T-helper 17 cell (primary cell): ENCODE results near the gene FBXW9. TPM values are rescaled to one million over a fixed set of nuclear protein-coding genes. Genes with fewer than 3 reads are reported as not detected.
"Not testable (repeated sequence)": the region's sequence is repeated elsewhere in the genome, so short reads cannot be mapped to it uniquely, and the experiment has no call there.

ENCODE experiments used
- ATAC-seq: fragments of 150-1000 bp; cut with Tn5 transposase; 2 replicates; pipeline ENCODE4 v1.10.0; 2021; ENCODE audit warnings: mild to moderate bottlenecking, moderate library complexity
- DNase-seq, 3 donors: peaks; one replicate each; pipeline versions ENCODE4 v3.0.0 to v3.0.0-alpha.2; 2020 to 2021
- H3K9me3 ChIP-seq: one replicate; pipeline ENCODE4 v1.7.0; 2013; ENCODE audit warnings: low read length, mild to moderate bottlenecking; ENCODE audit not compliant: control insufficient read depth, poor library complexity, severe bottlenecking
- H3K27ac Mint-ChIP-seq: one replicate; pipeline ENCODE4 v1.8.0; 2022; ENCODE audit warnings: mild to moderate bottlenecking, moderate library complexity, mixed read lengths
- H3K27me3 Mint-ChIP-seq: one replicate; pipeline ENCODE4 v1.8.0; 2022; ENCODE audit warnings: mixed read lengths
- H3K36me3 Mint-ChIP-seq: one replicate; pipeline ENCODE4 v1.8.0; 2022; ENCODE audit warnings: low read depth, mixed read lengths
- H3K4me1 Mint-ChIP-seq: one replicate; pipeline ENCODE4 v1.8.0; 2022; ENCODE audit warnings: mild to moderate bottlenecking, mixed read lengths
- H3K4me3 Mint-ChIP-seq: one replicate; pipeline ENCODE4 v1.8.0; 2022; ENCODE audit warnings: mild to moderate bottlenecking, moderate library complexity, mixed read lengths
- total RNA-seq, 4 donors: library from RNA in 2 of 4; stranded (reverse) in 2 of 4; gene quantifications; one replicate each; pipeline ENCODE4 v1.2.3 and lab custom pipeline; 2022 to 2026

Gene FBXW9
- total RNA-seq, 2 donors from 2014 or later: 2.9 to 3.5 TPM

DNA sequence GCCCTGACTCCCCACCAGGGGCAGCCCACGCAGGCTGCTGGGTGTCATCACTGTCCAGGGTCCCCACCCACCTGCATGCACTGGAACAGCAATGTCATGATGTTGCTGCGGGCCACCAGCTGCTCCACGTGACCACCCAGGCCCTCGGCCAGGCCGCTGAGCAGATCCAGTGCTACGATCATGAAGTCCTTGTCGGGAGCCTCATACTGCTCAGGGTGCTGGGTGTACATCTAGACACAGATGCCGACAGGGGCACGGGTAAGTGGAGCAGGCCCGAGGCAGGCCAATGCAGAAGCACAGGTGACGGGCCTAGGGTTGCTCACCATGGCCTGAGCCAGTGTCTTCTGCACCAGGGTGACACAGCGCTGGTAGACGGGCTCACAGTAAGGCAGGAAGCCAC is 8.7 kb upstream of the FBXW9 start:
- ATAC-seq: no peak
- H3K27me3 Mint-ChIP-seq: no peaks in the 10 kb centered on the region
- peaks cover 5% of the 10 kb centered on the region for H3K36me3 Mint-ChIP-seq

DNA sequence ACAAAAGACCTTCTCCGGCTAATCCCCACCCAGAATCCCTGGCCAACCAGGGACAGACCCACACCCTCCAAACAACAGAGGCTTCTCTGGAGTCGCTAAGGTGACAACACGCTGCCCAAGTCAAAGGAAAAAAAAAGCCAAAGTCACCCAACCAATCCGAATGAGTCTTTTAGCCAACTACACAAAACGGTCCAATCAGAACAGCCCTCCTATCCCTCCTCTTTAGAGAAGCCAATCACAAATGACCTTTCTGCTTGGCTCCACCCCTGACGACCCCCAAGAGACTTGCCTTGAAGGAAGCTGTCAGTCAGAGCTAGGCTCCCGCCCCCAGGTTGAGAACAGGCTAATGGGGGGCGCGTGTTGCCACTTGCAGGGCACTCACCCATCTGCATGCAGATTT is 6.6 kb upstream of the FBXW9 start:
- H3K27me3 Mint-ChIP-seq: no peaks in the 10 kb centered on the region
- no peaks in the 10 kb centered on the region for H3K9me3 ChIP-seq
- no peak overlapping the region for H3K4me3 Mint-ChIP-seq
- H3K36me3 Mint-ChIP-seq: peaks cover 7% of the 10 kb centered on the region
- peaks cover 4% of the 10 kb centered on the region for H3K4me1 Mint-ChIP-seq
- H3K27ac Mint-ChIP-seq: no peak overlapping the region
- ATAC-seq (no peak), DNase-seq (no peak)

More for the DNA sequence above, 8.7 kb upstream of the FBXW9 start:
- Mint-ChIP-seq H3K4me3 (no peak overlapping the region), H3K4me1 (no peaks in the 10 kb centered on the region), H3K27ac (no peak overlapping the region)
- no peaks in the 10 kb centered on the region for H3K9me3 ChIP-seq
- no peak for DNase-seq

DNA sequence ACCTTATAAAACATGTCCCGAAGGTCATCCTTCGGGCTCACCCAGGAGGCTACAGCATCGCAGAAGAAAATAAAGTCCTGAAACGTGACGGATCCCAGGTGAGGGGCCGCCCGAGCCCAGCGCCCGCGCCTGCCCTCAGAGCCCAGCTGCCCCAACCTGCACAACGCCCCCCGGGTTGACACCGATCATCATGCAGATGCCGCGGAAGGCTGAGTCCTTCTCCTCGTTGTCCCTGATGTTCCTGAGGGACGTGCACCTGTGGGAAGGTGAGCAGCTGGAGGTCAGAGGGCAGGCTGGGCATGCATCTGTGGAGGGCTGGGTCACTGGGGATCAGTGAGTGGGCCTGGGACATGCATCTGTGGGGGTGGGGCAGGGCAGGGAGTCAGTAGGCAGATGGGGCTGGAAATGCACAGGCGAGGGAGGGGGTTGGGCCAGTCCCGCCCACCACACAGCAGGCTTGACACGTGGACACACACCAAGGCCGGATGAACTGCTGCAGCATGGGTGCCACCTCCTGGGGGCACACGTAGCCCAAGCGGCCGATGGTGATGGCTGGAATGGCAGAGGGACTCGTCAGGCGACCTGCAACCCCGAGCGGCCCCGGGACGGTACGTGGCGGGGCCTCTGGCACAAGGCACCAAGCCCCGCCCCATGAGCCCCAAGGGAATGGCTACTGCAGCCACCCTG is 5.3 kb upstream of the FBXW9 start:
- peaks cover 7% of the 10 kb centered on the region for H3K36me3 Mint-ChIP-seq
- DNase-seq (no peak), ATAC-seq (no peak)
- H3K27me3 Mint-ChIP-seq: no peaks in the 10 kb centered on the region
- no peaks in the 10 kb centered on the region for H3K9me3 ChIP-seq
- H3K4me3 Mint-ChIP-seq: no peak overlapping the region
- H3K4me1 Mint-ChIP-seq: peaks cover 6% of the 10 kb centered on the region
- no peak overlapping the region for H3K27ac Mint-ChIP-seq

DNA sequence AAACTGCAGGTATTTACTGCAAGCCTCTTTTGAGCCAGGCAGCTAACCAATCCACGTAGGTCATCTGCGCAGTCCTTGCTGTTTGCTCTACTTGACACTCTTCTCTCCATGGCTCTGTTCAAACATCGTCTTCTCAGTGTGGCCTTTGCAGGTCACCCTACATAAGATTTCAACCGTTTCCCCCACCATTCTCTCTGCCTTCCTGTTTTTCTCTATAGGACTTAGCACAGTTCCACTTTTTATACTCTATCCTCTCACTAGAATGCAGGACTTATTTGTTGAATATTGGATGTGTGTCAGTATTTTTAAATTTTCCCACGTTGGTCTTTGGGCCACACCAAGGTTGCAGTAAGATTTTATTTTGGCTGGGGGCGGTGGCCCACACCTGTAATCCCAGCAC is 1.7 kb upstream of the FBXW9 start:
- peaks cover 9% of the 10 kb centered on the region for H3K4me1 Mint-ChIP-seq
- H3K9me3 ChIP-seq: no peaks in the 10 kb centered on the region
- peak overlapping the region; percentile 29 for H3K27ac Mint-ChIP-seq
- ATAC-seq (no peak), DNase-seq (no peak)
- no peaks in the 10 kb centered on the region for H3K27me3 Mint-ChIP-seq
- peaks cover 4% of the 10 kb centered on the region for H3K36me3 Mint-ChIP-seq
- H3K4me3 Mint-ChIP-seq: peak overlapping the region; percentile 69

DNA sequence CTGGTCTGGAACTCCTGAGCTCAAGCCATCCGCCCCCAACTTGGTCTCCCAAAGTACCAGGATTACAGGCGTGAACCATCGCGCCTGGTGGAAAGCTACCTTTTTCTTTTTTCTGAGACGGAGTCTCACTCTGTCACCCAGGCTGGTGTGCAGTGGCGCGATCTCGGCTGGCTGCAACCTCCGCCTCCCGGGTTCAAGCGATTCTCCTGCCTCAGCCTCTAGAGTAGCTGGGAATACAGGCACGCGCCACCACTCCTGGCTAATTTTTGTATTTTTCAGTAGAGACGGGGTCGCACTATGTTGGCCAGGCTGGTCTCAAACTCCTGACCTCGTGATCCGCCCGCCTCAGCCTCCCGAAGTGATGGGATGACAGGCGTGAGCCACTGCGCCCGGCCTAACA is 994 bp upstream of the FBXW9 start:
- not testable (repeated sequence) for DNase-seq, H3K36me3 Mint-ChIP-seq, H3K9me3 ChIP-seq, H3K4me1 Mint-ChIP-seq, H3K27me3 Mint-ChIP-seq, ATAC-seq, H3K27ac Mint-ChIP-seq
- peak overlapping the region; percentile 59 for H3K4me3 Mint-ChIP-seq

DNA sequence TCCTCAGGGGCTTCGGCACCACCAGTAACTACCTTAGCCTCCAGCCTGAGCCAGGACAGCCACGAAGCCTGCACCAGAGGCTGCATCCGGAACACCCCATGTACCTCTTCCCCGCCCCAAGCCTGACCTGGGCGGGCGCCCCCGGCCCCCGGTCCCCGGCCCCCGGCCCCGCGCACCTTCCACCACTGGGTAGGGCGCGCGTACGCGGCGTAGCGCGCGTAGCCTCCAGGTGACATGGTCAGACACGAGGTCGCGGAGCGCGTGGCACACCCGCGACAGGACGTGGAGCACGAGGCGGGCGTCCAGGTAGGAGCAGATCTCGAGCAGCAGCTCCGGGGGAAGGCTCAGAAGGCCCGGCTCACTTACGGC is 450 bp downstream of the FBXW9 start:
- Mint-ChIP-seq H3K36me3 (peaks cover 2% of the 10 kb centered on the region), H3K27ac (peak overlapping the region; percentile 93), H3K27me3 (no peaks in the 10 kb centered on the region), H3K4me3 (peak overlapping the region; percentile 89), H3K4me1 (peaks cover 9% of the 10 kb centered on the region)
- no peaks in the 10 kb centered on the region for H3K9me3 ChIP-seq
- DNase-seq: no peak
- peak; percentile 35 for ATAC-seq

DNA sequence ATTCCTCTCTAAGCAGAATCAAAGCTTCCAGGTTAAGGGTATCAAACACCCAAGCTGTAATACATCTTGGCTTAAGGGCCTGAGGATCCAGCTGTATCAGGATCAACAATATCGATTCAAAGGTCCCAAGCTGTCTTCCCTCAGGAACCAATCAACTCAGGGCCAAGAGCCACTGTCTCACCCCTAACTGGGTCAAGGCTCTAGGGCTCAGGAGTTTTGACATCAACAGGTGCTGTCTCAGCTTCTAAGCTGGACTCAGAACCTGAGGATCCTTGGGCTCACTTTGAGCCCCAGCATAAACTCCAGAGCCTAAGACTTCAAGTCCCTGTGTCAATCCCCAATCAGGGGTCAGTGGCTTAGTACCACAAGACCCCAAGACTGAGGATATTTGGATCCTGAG is 917 bp downstream of the FBXW9 start:
- Mint-ChIP-seq H3K4me1 (peaks cover 9% of the 10 kb centered on the region), H3K27ac (no peak overlapping the region), H3K4me3 (peak overlapping the region; percentile 89), H3K27me3 (no peaks in the 10 kb centered on the region), H3K36me3 (peaks cover 2% of the 10 kb centered on the region)
- ATAC-seq (no peak), DNase-seq (no peak)
- no peaks in the 10 kb centered on the region for H3K9me3 ChIP-seq

DNA sequence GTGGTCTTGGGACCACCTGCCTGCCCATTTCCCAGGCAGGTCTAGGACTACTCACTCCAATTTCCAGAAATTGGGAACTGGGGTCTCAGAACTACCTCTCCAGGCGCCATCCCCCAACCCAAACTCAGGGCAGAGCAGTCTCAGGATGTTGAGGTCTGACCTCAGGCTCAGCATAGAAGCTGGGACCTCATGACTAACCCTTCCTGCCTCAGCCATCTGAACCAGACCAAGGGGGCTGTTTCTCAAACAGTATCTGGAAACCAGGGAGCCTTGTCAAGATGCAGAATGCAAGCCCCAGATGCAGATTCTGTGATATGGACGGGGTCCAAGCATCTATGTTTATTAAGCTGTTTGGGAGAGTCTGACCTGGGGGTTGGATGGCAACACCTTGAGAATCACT is 1.3 kb downstream of the FBXW9 start:
- DNase-seq (no peak), ATAC-seq (no peak)
- Mint-ChIP-seq H3K36me3 (peaks cover 2% of the 10 kb centered on the region), H3K27ac (no peak overlapping the region), H3K27me3 (no peaks in the 10 kb centered on the region), H3K4me1 (peaks cover 11% of the 10 kb centered on the region), H3K4me3 (no peak overlapping the region)
- no peaks in the 10 kb centered on the region for H3K9me3 ChIP-seq

DNA sequence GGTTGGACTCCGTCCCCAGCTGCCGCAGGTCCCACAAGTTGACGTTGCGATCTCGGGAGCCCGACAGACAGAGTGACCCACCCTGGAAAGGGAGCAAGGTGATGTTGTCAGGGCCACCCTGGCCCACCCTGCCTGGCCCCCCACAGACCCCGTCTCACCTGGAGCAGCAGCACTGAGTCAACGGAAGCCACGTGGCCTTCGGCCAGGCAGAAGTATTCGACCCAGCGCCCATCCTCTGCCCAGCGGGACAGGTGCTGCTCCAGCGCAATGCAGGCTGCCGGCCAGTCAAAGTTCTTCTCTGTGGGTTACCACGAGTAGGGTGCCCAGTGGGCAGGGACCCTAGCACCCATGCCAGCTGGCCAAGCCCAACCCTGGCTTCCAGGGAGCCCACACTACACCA is 1.8 kb downstream of the FBXW9 start:
- no peak for ATAC-seq
- no peak overlapping the region for H3K27ac Mint-ChIP-seq
- H3K9me3 ChIP-seq: no peaks in the 10 kb centered on the region
- no peak overlapping the region for H3K4me3 Mint-ChIP-seq
- peaks cover 11% of the 10 kb centered on the region for H3K4me1 Mint-ChIP-seq
- no peak for DNase-seq
- H3K27me3 Mint-ChIP-seq: no peaks in the 10 kb centered on the region
- H3K36me3 Mint-ChIP-seq: peaks cover 2% of the 10 kb centered on the region

DNA sequence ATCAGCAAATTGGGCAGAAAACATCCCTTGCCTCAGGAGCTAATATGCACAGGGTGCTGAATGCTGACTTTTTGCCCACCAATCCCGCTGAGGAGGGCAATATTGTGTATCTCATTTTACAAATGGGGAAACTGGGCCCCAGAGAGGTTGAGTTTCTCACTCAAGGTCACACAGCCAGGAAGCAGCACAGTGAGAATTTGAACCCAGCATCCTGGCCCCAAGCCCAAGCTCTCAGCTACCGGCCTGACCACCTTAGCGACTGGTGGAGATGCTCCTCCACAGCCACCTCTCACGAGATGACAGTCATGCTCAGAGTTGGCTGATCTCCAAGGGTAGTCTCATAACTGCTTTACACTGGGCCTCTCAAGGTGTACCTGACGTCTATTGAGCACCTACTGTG is 3.5 kb downstream of the FBXW9 start:
- DNase-seq: no peak
- Mint-ChIP-seq H3K27ac (no peak overlapping the region), H3K4me1 (peaks cover 7% of the 10 kb centered on the region), H3K27me3 (no peaks in the 10 kb centered on the region), H3K36me3 (no peaks in the 10 kb centered on the region), H3K4me3 (no peak overlapping the region)
- H3K9me3 ChIP-seq: no peaks in the 10 kb centered on the region
- ATAC-seq: no peak

DNA sequence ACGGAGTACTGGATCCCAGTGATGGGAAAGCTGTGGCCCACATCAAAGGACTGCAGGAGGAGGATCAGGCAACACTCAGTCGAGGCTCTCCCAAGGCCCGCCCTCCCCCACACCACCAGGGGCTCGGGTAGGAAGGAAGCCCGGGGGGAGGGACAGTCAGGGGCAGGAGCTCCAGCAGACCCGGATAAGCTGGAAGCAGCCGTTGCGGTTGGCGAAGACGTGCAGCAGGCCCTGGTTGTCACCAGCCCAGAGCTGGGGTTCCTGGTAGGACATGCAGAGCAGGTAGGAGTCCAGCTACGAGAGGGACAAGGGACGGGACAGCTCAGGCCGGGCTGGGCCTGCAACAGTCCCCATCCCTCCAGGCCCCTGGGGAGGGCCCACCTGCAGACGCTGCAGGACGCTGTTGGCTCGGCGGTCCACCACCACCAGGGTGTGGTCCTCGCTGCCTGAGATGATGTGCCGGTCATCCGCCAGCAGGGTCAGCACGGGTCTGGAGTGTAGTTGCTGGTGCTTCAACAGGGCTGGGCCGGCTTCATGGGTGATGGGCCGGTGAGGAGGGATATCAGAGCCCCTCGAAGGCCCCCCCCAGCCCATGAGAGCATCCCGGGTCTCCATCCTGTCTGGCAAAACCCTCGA is 6.7 kb downstream of the FBXW9 start:
- H3K4me1 Mint-ChIP-seq: peaks cover 4% of the 10 kb centered on the region
- DNase-seq (no peak), ATAC-seq (no peak)
- H3K9me3 ChIP-seq: no peaks in the 10 kb centered on the region
- H3K4me3 Mint-ChIP-seq: no peak overlapping the region
- no peak overlapping the region for H3K27ac Mint-ChIP-seq
- no peaks in the 10 kb centered on the region for H3K36me3 Mint-ChIP-seq
- no peaks in the 10 kb centered on the region for H3K27me3 Mint-ChIP-seq

DNA sequence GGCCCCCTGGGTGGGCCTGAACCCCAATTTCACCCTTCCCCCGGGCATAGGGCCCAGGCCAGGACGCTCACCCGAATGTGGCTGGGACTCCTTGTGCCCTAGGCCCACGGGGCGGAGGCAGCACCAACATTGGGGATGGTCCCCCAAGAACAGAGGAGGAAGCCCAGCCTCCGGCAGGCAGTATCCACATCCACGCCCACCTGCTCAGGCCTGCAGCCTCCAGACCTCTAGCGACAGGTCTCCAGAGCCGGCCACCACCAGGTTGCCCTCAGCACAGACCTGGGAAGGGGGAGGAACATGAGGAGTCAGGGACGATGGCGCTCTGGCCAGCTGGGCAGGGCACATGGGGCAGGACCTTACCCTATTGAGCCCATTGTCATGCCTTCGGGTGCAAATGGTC is 7.4 kb downstream of the FBXW9 start:
- ATAC-seq: no peak
- Mint-ChIP-seq H3K27ac (no peak overlapping the region), H3K36me3 (no peaks in the 10 kb centered on the region), H3K4me3 (no peak overlapping the region), H3K27me3 (no peaks in the 10 kb centered on the region), H3K4me1 (peaks cover 4% of the 10 kb centered on the region)
- no peak for DNase-seq
- H3K9me3 ChIP-seq: no peaks in the 10 kb centered on the region

DNA sequence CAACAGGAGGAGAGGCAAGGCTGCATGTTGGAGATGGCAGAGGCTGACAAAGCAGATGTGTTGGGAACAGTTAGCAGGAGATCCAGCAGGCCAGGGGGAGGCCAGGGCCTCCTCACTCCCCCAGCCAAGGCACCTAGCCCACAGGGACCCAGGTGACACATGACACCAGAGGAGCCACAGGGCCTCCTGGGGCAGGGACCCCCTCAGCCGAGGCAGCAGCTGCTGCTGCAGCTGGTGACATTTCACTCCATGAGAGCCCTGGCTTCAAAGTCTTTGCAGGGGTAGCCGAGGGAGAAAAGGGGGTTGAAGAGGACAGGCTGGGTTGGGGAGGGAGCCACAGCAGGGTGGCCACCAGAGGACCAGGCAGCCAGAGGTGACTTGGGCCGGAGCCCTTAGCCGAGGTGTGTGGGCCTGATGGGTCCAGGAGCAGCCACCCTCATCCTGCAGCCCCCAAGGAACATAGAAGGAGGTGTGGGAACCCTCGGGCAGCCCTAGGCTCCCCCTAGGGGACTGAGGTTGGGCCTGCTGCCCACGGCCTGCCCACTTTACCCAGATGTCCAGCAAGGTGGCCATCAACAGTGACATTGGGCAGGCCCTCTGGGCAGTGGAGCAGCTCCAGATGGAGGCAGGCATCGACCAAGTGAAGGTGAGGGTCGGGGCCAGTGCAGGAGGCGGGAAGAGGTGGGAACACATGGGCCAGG is 8.8 kb downstream of the FBXW9 start, which contains the start of gene GNG14:
GNG14 (plus strand) TSS at position 503 of the 701 bp plus-strand sequence; CDS start at position 554, 51 bp downstream.
- H3K36me3 Mint-ChIP-seq: no peaks in the 10 kb centered on the region
- ATAC-seq: no peak
- no peak within 1 kb of the TSS for H3K4me3 Mint-ChIP-seq
- H3K4me1 Mint-ChIP-seq: peaks cover 4% of the 10 kb centered on the region
- no peak within 1 kb of the TSS for H3K27ac Mint-ChIP-seq
- H3K9me3 ChIP-seq: no peaks in the 10 kb centered on the region
- no peaks in the 10 kb centered on the region for H3K27me3 Mint-ChIP-seq
- no peak for DNase-seq
